Measurements from ENCODE around the gene ERMP1.

The ERMP1 gene

DNA sequence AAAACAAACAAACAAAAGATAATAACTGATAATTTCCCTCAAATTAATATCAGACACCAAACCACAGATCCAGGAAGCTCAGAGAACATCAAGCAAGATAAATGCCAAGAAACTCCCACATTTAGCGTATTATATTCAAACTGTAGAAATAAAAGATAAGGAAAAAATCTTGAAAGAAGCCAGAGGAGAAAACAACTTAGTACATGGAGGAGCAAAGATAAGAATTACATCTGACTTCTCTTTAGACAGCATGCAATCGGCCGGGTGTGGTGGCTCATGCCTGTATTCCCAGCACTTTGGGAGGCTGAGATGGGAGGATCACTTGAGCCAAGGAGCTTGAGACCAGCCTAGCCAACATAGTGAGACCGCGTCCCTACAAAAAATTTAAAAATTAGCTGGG, 40.5 kb upstream of the ERMP1 start:
- no peak for DNase-seq (ENCODE audit: low read depth)
- no peak for TF ChIP-seq CTCF (IDR thresholded peaks at IDR 0.05; ENCODE audit: control insufficient read depth, extremely low read depth, insufficient read depth)
- H3K4me3 ChIP-seq (ENCODE audit: low read depth, low read length): no peak overlapping the region

- no peak for DNase-seq (ENCODE audit: low read depth)
- no peak for TF ChIP-seq CTCF (IDR thresholded peaks at IDR 0.05; ENCODE audit: control insufficient read depth, extremely low read depth, insufficient read depth)
- no peak overlapping the region for H3K4me3 ChIP-seq (ENCODE audit: low read depth, low read length)
Measured at GRCh38 chr9:5872511-5872910, 39.6 kb upstream of the ERMP1 start.

DNA sequence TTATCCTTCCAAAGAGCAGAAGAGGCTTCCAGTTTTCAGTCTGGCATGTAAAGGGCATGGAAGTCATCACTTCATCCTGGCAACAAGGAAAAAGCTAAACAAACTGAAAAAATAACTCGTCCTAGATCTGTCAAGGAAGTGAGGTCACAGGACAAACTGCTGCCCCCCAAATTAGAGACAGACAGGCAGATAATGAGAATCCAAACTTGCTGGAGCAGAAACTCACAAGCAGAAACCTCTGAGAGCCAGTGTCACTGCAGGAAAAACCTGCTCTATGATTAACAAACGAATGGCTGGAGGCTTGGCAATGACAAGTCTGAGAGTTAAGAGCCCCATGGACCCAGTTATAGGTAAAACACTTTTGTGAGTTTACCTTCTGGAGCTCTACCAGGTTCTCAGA, 38.9 kb upstream of the ERMP1 start:
- no peak for DNase-seq (ENCODE audit: low read depth)
- no peak overlapping the region for H3K4me3 ChIP-seq (ENCODE audit: low read depth, low read length)
- TF ChIP-seq CTCF (IDR thresholded peaks at IDR 0.05; ENCODE audit: control insufficient read depth, extremely low read depth, insufficient read depth): no peak

- DNase-seq (ENCODE audit: low read depth): no peak
- no peak for TF ChIP-seq CTCF (IDR thresholded peaks at IDR 0.05; ENCODE audit: control insufficient read depth, extremely low read depth, insufficient read depth)
- H3K4me3 ChIP-seq (ENCODE audit: low read depth, low read length): no peak overlapping the region
Measured at GRCh38 chr9:5870691-5871090, 37.8 kb upstream of the ERMP1 start.

DNA sequence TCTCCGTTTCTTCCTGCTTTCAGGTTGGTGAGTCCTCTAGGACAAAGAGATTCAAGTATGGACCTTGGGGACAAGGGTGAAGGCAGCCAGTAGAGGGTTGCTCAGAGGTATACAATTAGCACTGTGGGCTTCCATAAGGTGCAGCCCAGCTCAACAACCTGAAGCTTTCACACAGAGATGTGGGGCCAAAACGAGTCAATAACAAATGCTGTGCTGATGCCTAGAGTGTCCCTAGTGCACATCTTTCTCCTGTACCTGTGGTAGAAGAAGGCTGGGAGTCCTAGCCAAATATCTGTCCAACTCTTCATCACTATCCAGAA, 37.1 kb upstream of the ERMP1 start:
- TF ChIP-seq CTCF (IDR thresholded peaks at IDR 0.05; ENCODE audit: control insufficient read depth, extremely low read depth, insufficient read depth): no peak

GRCh38 chr9:5869315-5870019, 36.5 kb upstream of the ERMP1 start:
- no peak for DNase-seq (ENCODE audit: low read depth)
- no peak overlapping the region for H3K4me3 ChIP-seq (ENCODE audit: low read depth, low read length)
- TF ChIP-seq CTCF (IDR thresholded peaks at IDR 0.05; ENCODE audit: control insufficient read depth, extremely low read depth, insufficient read depth): peak; percentile 41

More for the DNA sequence above, 37.1 kb upstream of the ERMP1 start:
- DNase-seq (ENCODE audit: low read depth): no peak
- no peak overlapping the region for H3K4me3 ChIP-seq (ENCODE audit: low read depth, low read length)

DNA sequence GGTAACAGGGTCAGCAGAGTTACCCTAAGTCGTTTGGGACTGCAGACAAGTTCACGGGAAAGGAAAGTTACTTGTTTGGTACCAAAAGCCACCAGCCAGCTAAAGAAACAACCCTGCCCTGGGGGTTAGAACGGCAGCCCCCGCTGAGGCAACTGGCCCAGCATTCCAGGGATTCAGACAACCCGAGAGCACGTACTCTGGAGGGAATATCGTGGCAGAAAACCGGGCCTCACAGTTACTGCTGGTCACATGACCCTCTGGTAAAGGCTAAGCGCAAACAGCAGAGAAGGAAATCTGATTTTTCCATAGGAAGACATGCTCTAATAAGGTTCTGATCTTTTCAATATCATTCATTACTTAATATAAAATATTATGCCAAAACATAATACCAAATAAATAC, 35.3 kb upstream of the ERMP1 start:
- H3K4me3 ChIP-seq (ENCODE audit: low read depth, low read length): no peak overlapping the region
- no peak for TF ChIP-seq CTCF (IDR thresholded peaks at IDR 0.05; ENCODE audit: control insufficient read depth, extremely low read depth, insufficient read depth)
- DNase-seq (ENCODE audit: low read depth): no peak
